Epithelial cell of proximal tubule (primary cell): ENCODE data around the gene FNIP2. TPM values are rescaled to one million over a fixed set of nuclear protein-coding genes. Genes with fewer than 3 reads are reported as not detected.
A peak's percentile ranks its signal among the peaks of the same experiment; 100 is the strongest.

ENCODE experiments used
- DNase-seq: peaks from one replicate; pipeline ENCODE4 v3.0.0-alpha.2; 2011; ENCODE audit warnings: low read depth
- H3K4me3 ChIP-seq: 2 replicates; pipeline ENCODE4 v1.5.1; 2011; ENCODE audit warnings: low read depth, mild to moderate bottlenecking, low read length
- total RNA-seq: library from RNA; depleted of rRNA; stranded (reverse); fragments of >200 nt; gene quantifications from 2 replicates; pipeline ENCODE4 v1.2.3, GENCODE V29; 2015
- TF ChIP-seq, protein P1 (sequence below): conservative IDR thresholded peaks from 2 replicates; pipeline ENCODE4 v1.5.1; 2012; ENCODE audit warnings: low read depth, mild to moderate bottlenecking, low read length

FNIP2 gene
- total RNA-seq, 1 donor from 2014 or later, result 16.2 TPM

DNA sequence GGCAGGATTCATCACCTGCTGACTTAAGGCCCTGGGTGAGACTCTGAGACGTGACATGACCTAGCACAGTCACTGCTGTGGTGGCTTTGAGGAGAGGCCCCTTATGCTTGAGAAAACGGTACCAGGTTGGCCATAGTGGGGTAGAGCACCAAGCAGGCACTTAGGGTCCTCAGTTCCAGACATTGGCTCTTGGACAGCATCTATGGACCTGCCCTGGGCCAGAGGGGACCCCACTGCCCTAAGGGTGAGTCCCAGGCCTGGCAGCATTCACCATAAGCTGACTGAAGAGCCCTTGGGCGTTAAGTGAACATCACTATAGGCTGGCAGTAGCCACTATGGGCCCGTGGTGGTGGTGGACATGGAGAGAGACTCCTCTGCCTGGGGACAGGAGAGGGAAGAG is 78.7 kb downstream of the FNIP2 start:
- DNase-seq, result no peak
- H3K4me3 ChIP-seq, result no peak overlapping the region
- TF ChIP-seq, protein P1, sequence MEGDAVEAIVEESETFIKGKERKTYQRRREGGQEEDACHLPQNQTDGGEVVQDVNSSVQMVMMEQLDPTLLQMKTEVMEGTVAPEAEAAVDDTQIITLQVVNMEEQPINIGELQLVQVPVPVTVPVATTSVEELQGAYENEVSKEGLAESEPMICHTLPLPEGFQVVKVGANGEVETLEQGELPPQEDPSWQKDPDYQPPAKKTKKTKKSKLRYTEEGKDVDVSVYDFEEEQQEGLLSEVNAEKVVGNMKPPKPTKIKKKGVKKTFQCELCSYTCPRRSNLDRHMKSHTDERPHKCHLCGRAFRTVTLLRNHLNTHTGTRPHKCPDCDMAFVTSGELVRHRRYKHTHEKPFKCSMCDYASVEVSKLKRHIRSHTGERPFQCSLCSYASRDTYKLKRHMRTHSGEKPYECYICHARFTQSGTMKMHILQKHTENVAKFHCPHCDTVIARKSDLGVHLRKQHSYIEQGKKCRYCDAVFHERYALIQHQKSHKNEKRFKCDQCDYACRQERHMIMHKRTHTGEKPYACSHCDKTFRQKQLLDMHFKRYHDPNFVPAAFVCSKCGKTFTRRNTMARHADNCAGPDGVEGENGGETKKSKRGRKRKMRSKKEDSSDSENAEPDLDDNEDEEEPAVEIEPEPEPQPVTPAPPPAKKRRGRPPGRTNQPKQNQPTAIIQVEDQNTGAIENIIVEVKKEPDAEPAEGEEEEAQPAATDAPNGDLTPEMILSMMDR, result no peak

DNA sequence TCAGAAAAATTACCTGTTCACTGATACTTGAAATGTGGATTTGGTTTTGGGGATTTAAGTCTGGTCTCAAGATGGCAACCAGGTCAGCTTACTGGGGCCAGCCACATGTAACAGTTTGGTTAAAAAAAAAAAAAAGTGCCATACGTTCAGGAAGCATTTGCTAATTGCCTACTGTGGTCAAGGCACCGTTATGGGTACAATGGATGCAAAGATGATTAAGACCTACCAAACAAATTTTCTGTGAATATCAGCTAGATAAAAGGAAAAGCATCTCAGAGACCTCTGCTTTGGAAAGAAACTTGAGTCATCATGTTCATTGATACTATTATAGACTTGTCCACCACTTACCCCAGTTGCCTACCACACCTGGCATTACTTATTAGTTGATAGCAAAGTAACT is 80.9 kb downstream of the FNIP2 start:
- no peak for DNase-seq
- H3K4me3 ChIP-seq, result no peak overlapping the region
- TF ChIP-seq, protein P1, result no peak

DNA sequence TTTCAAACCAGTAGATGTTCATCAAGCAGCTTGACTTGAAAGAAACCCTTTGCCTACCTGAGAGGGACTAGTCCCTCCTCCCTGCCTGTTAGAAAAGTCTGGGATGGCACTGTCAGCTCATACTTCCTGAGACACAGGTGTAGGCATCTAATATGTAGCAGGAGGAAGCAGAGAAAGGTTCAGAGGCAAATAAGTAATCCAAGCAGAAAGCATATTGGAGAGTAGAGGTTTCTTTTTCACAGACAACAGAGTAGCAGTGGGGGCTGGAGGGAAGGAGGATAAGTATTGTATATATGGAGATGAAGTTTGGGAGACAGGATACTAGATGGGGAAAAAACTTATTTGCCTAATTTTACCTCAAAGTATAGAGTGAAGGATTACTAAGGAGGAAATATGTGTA is 81.5 kb downstream of the FNIP2 start:
- TF ChIP-seq, protein P1, result no peak
- no peak for DNase-seq

DNA sequence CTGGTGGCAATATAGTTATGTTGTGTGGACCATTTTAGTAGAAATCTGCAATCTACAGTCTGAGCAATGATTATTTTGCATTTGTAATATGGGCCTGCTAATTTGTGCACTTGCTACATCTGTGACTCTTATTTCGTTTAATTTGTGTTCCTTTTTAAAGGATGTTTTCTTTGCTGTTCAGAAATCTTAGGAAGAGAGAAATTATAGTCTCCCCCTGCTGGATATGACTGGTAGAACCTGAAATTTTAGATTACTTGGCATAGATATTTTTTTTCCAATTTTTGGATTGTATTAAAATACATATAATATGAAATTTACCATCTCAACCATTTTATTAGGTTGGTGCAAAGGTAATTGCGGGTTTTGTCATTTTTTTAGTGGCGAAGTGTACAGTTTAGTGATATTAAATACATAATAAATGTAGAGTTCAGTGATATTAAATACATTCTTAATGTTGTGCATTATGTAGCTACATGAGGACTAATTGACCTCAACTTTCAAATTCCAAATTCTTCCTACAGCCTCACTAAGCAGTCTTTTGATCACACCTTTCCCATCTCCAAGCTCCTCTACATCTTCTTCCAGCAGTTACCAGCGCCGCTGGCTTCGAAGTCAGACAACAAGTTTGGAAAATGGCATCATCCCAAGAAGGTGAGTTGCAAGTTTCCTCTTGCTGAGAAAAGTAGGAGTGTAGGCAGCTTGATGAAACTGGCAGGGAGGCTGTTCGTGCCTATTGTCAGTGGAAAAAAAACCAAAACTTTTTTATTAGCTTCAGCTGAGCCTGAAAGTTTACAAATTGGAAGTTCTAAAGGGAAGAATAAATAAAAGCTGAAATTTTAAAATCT is 82.2 kb downstream of the FNIP2 start:
- TF ChIP-seq, protein P1, result peak; percentile 56
- no peak for DNase-seq
- no peak overlapping the region for H3K4me3 ChIP-seq

More for the DNA sequence above, 81.5 kb downstream of the FNIP2 start:
- H3K4me3 ChIP-seq, result no peak overlapping the region

DNA sequence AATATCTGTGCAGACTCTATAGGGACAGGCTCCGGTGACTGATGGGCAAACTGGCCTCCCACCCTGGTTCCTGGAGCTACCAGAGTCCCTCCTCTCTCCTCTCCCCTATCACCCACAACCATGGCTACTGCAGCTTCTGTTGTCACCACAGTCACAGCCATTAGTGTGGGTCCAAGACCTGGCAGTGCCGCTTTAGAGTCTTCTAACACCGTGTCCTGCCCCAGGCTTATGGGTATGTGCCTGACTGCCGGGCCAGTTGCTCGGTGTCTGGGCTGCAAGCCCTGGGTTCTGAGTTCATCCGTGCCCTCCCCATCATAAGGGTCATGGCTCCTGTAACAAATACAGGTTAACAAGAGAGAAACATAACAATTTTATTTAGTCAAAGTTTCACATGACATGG is 85.4 kb downstream of the FNIP2 start:
- DNase-seq, result no peak
- TF ChIP-seq, protein P1, result no peak
- no peak overlapping the region for H3K4me3 ChIP-seq

DNA sequence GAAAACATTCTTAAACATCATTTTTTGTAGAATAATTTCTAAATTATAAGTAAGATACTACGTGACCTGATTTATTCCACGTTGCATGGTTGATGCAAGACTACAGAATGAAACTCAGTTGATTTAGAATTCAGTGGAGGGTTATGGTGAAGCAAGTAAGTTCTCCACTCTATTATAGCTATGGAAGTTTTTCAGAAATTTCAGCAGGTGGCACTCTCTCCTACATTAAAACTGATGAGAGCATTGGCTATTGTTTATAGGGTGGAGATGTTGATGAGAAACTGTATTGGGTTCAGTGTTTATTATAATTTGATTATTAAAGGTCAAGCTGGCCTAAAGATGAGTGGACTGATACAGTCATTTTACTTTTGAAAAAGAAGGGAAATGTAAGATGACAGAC is 88.0 kb downstream of the FNIP2 start:
- no peak for DNase-seq
- TF ChIP-seq, protein P1, result peak; percentile 50
- no peak overlapping the region for H3K4me3 ChIP-seq

DNA sequence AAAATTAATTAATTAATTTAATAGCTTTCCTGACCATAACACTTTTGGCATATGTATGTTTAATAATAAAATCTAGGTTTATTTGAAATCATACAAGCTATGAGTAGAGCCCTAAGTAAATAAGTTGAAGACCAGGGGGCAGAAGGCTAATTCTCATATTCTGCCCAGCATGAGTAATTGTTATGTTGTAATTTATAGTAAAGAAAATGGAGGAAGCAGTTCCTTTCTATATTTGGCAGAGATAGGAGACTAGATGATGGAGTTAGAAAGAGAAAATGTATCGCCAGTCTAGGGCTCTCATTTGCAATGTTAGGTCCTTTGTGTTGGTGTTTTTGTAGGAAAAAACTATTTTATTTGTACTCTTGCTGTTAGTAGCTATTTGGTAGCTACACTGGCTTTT is 89.1 kb downstream of the FNIP2 start:
- no peak overlapping the region for H3K4me3 ChIP-seq
- TF ChIP-seq, protein P1, result no peak
- no peak for DNase-seq
